ENCODE data around the gene SCAMP3. TPM values are rescaled to one million over a fixed set of nuclear protein-coding genes. Genes with fewer than 3 reads are reported as not detected.
"Not testable (repeated sequence)": the region's sequence is repeated elsewhere in the genome, so short reads cannot be mapped to it uniquely, and the experiment has no call there.

Gene SCAMP3
- total RNA-seq, 1 experiment from 2014 or later, result 116 TPM

DNA sequence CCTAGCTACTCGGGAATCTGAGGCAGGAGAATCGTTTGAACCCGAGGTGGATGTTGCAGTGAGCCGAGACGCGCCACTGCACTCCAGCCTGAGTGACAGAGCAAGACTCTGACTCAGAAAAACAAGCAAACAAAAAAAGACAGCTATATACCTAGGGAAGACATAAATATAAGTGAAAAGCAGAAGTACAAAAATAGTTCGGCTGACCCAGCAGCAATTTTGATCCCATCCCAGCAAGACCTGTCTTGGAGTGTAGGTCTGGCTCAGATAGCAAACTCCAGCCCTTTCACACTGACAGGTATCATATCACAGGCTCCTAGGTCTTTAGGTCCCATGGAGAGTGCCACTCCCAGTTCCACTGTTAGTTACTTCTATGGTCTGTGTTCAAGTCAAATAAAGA, 39.1 kb downstream of the SCAMP3 start:
- DNase-seq, result no peak
- Histone ChIP-seq H3K4me3 (no peak overlapping the region), H3K36me3 (peaks cover 6% of the 10 kb centered on the region), H3K9me3 (no peaks in the 10 kb centered on the region), H3K27me3 (no peaks in the 10 kb centered on the region)

DNA sequence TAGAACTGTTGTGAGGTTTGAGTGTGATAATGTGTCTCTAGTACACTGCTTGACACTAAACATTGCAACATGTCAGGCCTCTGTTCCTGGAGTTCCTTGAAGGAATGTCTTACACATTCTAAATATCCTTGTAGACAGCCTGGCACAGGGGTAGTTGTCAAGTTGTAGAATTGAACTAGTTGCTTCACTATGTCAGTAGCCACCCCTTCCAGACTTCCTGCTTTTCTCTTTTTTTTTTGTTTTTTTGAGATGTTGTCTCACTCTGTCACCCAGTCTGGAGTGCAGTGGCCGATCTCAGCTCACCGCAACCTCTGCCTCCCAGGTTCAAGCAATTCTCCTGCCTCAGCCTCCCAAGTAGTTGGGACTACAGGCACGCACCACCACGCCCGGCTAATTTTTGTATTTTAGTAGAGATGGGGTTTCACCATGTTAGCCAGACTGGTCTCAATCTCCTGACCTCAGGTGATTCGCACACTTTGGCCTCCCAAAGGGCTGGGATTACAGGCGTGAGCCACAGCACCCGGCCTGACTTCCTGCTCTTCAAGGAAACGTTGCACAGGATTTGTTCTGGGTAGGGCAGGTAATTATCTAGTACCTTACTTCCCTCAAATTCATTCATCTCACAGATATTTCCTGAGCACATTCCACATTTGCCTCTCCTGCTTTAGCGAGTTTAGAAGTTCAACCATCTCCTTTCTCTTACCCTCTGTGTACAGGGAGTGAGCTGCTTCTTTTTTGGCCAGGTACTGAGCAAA, 41.8 kb downstream of the SCAMP3 start:
- DNase-seq, H3K36me3 ChIP-seq, H3K4me3 ChIP-seq, H3K27me3 ChIP-seq, H3K9me3 ChIP-seq: not testable (repeated sequence)

DNA sequence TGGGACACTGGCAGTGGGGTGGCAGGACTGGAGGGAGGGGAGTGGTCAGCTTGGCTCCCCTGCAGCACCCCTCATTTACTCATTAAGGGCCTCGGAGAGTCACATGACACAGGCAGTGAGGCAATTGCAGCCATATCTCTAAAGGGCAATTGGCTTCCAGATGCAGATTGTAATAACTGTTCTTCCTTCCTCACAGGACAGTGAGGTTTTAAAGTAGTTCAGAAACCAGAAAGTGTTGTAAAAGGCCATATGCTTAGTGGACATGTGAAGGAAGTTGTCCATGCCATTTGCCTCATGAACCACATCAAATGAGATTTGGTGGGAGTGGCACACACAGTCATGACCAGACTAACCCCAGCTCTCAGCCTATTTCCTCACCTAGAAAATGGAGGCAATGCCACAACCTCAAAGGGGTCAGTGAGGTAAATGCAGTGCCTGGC, 42.5 kb downstream of the SCAMP3 start:
- Histone ChIP-seq H3K27me3 (no peaks in the 10 kb centered on the region), H3K9me3 (no peaks in the 10 kb centered on the region), H3K4me3 (no peak overlapping the region), H3K36me3 (peaks cover 6% of the 10 kb centered on the region)
- DNase-seq, result no peak

DNA sequence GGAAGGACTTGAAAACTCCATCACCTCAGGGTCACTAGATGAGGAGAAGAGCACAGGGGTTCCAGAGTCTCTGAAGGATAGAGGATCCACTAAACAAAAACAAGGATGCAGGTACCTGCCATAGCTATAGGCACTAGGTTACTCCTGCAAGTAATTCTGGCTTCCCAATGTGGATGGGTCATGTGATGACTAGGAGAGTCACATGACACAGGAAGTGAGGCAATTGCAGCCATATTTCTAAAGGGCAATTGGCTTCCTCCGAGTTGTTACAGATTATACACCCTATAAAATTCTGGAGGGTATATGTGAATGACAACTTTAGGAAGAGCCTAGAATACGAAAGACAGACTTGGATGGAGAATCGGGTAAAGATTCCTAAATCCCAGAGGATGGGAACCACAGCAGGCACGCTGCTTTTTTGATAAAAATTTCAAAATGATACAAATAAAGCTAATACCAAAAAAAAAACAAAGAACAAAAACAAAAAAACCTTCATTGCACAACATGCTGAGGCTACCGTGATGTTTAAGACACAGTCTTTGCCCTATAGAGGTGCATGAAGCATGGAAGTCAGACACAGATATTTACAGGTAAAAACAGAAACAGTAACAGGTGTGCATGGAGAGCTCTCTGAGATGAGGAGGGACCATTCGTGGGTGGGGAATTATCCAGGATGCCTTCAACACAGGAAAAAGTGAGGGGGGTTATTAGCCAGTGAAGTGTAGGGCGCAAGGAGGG, 43.1 kb downstream of the SCAMP3 start:
- DNase-seq, result no peak
- Histone ChIP-seq H3K9me3 (no peaks in the 10 kb centered on the region), H3K27me3 (no peaks in the 10 kb centered on the region), H3K36me3 (peaks cover 2% of the 10 kb centered on the region; the same call in 1 of the 2 replicates), H3K4me3 (no peak overlapping the region)

DNA sequence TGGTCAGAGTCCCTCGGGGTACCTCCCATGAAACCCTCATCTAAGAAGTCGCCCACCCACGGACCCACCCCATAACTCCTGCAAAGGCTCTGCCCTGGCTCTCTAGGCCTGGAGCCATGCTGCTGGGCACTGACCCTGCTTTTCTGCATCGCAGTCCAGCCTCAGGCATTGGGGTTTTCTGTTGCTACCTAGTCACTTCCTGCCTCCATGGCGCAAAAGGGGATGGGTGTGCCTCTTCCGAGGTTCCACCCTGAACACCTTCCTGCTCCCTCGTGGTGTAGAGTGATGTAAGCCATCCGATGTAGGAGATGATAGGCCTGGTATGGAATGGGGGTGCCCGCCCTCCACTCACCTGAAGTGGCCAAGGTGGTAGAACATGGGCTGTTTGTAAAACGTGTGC, 47.5 kb downstream of the SCAMP3 start:
- not testable (repeated sequence) for H3K4me3 ChIP-seq, H3K36me3 ChIP-seq, DNase-seq, H3K27me3 ChIP-seq, H3K9me3 ChIP-seq

DNA sequence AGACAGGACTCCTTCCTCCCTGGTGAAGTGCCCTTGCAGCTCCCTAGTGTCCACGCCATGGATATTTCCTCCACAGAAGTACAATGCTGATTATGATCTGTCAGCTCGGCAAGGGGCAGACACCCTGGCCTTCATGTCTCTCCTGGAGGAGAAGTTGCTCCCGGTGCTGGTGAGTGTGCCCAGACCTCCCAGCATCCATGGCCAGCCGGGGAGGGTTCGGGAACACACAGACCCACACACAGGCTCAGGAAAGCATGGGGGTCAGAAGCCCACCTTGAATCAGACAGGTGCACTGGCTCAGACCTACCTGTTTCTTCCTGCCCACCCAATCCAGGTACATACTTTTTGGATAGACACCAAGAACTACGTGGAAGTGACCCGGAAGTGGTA, 50.1 kb downstream of the SCAMP3 start:
- not testable (repeated sequence) for H3K4me3 ChIP-seq, H3K9me3 ChIP-seq, DNase-seq, H3K36me3 ChIP-seq, H3K27me3 ChIP-seq

DNA sequence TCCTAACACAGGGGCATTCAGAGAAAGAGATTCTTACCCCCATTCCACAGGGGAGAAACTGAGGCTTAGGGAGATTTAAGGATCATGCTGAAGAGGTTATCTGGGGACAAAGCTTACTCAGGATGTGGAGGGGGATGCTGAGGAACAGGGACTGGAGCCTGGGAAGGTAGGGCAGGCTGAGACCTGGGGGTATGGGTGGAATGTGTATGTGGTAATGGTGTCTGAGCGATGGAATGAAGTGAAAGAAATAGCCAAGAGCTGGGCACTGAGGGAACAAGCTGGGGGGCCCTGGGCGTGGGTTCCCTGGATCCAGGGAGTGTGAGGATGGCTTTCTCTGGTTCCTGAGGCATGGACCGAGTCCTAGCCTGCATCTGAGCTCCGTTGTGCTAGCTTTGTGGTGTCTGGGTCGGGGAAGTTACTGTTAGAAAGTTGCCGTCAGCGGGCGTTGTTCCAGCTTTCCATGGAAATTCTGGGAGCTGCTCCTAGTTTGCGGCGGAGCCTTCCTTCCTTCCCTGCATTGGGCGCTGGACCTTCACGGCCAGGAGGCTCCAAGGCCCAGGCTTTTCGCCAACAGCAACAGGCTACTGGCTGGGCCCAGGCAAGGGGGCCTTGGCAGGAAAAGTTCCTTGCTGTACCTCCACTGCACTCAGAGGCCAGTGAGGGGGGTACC, 50.6 kb downstream of the SCAMP3 start:
- not testable (repeated sequence) for H3K27me3 ChIP-seq, H3K4me3 ChIP-seq, H3K9me3 ChIP-seq, H3K36me3 ChIP-seq, DNase-seq

DNA sequence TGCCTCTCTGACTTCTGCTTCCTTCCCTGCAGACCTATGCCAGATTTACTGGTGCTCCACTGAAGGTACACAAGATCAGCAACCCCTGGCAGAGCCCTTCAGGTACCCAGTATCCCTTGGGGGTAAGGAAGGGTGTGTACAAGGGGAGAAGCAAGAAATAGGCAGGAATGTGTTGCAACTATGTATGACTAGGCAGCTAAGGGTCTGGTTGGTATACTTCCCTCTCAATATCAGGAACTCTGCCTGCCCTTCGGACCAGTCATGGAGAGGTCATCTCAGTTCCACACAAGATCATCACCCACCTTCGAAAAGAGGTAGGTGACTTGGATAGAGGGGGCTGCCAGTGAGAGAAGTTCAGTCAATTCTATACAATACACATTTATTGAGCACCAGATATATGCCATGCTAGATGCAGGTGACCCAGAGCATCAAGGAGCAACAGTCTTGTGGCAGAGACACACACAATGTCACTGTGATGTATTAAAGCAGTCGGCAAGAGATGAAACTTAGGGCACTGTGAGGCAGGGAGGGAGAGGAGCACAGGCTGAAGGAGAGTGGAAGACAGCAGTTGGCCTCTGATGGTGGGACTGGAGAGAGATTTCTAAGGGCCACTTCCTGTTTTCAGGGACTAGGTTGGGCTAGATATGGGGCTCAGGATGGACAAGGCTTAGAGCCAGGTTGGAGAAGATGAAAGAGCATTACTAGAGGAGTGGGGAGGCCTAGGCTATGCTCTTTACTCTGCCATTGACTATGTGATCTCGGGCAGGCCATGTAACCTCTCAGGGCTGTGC, 51.7 kb downstream of the SCAMP3 start:
- DNase-seq, result no peak
- Histone ChIP-seq H3K9me3 (no peaks in the 10 kb centered on the region), H3K4me3 (no peak overlapping the region), H3K27me3 (no peaks in the 10 kb centered on the region), H3K36me3 (peaks cover 2% of the 10 kb centered on the region; the same call in 1 of the 2 replicates)

DNA sequence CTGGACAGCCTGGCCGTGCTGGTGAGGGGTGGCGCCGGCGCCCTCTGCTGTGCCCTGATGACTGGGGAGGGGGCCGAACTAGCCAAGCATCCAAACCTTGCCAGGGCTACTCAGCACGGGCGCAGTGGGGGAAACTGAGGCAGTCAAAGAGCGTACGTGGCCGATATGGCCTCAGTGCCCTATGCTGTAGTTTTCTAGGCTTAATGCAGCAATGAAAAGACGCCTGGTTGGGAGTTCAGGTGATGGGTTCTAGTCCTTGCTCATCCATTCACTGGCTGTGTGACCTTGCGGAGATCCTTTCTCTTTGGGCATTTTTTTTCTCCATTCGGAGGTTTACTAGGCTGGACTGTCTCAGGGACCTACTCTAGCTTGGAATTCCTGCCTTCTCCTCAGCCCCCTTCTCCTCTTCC, 52.8 kb downstream of the SCAMP3 start:
- Histone ChIP-seq H3K4me3 (peak overlapping the region; percentile 98), H3K9me3 (no peaks in the 10 kb centered on the region), H3K36me3 (peaks cover 2% of the 10 kb centered on the region; the same call in 1 of the 2 replicates), H3K27me3 (no peaks in the 10 kb centered on the region)
- DNase-seq, result no peak

DNA sequence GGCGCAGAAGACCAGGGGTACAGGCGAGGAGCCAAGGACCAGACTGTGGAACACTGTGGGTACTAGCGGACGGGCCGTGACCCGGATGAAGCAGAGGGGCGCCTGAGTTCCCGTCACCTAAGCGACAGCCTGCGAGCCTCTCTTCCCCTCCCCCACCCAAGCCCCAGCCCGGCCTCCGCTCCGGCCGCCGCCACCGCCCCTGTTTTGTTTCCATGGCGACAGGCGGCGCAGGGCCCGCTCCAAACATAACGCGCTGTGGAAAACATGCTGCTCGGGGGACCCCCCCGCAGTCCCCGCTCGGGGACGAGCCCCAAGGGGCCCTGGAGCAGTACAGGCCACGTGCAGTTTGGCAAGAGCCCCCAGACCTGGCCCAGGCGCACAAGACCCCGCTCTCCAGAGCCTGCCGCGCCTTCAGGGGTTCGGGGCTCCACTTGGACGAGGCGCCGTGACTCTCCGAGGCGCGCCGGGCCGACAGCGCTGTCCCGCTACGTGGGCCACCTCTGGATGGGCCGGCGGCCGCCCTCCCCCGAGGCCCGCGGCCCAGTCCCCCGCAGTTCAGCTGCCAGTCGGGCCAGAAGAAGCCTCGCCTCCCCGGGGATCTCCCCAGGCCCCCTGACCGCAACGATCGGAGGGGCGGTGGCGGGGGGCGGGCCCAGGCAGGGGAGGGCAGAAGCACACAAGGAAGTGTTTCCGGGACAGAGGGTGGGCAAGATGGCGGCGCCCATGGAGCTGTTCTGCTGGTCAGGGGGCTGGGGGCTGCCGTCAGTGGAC, 53.4 kb downstream of the SCAMP3 start, which contains the start of gene MTX1:
MTX1 (plus strand) TSS at position 155 of the 771 bp plus-strand sequence; CDS start at position 265, 110 bp downstream.
- H3K36me3 ChIP-seq, result peaks cover 2% of the 10 kb centered on the region; the same call in 1 of the 2 replicates
- no peaks in the 10 kb centered on the region for H3K27me3 ChIP-seq
- no peaks in the 10 kb centered on the region for H3K9me3 ChIP-seq
- peak; percentile 94 for DNase-seq
- H3K4me3 ChIP-seq, result peak within 1 kb of the TSS; percentile 98

DNA sequence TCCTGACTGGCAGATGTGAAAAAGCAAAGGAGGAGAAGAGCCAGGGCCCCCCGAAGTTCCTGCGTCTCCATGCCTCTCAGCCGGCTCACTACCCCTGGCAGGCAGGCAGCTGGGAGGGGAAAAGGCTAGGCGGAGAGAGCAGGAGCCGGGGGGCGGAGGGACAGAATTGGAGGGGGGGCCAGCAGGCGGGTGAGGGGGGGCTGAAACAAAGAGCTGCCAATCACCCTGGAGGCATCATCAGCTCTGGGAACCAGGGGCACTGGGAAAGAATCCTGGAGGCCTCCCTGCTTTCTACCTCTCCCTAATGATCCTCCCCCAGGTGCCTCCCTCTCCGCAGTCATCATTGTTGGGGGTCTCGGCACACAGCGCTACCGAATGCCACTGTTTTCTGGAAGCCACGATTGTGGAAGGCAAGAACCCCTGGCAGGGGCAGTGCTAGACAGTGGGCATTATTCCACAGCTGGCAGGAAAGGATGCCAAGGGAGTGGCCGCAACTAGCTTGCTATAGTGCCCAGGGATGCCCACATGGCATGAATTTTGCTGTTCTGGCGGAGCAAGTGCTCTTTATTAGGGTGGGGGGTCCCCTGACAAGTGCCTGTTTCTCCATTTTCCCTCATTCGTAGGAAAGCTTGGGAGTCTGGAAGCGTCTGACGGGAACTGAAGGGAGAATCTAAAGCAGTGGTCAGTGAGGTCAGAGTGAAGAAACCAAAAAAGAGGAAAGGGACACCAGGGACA, 54.2 kb downstream of the SCAMP3 start, which contains the start of gene THBS3:
THBS3 (minus strand) TSS at position 92 of the 735 bp plus-strand sequence; CDS start at position 71, 21 bp downstream.
- DNase-seq, result peak; percentile 42
- Histone ChIP-seq H3K4me3 (peak within 1 kb of the TSS; percentile 98), H3K36me3 (peaks cover 2% of the 10 kb centered on the region; the same call in 1 of the 2 replicates), H3K9me3 (no peaks in the 10 kb centered on the region), H3K27me3 (no peaks in the 10 kb centered on the region)

DNA sequence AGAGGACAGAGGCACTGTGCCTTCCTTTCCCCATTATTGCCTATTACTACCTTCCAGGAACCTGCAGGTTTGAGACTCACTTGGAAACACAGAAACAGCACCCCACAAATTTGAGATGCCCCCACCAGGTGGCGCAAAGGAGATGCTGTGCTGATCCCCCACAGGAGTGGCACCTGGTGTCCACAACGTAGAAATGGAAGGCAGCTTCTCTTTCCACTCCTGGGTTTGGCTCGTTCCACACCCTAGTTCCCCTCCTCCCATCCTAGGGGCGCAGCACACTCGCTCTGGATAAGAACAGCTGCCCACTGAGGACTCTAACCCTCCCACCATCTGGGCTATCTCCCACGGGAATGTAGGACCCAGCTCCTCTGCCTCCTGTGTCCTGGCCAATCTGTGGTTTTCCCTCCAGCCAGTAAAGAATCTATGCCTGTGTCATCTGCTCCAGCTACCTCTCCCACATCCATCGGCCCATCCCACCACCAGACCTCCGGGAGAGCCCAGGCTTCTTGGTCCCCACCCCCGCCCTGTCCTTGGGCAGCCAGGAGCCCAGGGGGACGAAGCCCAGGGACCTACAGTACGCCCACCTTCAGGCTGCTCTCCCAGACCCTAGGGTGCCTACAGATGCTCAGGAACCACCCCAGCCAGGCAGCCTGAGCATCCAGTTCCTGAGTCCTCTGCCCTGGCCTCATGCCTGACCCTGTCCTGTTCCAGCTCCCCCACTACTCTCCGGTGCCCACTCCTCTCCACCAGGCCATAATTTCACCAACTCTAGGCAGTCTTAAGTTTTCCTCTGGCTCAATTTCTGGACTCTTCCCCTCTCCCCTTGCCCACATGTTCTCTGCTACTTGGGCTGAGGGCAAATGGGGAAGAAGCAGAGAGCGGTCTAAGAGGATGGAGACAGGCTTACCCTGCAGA, 55.0 kb downstream of the SCAMP3 start:
- H3K9me3 ChIP-seq, result no peaks in the 10 kb centered on the region
- peak; percentile 76 for DNase-seq
- H3K36me3 ChIP-seq, result peaks cover 2% of the 10 kb centered on the region; the same call in 1 of the 2 replicates
- H3K4me3 ChIP-seq, result no peak overlapping the region; the same call in 1 of the 2 replicates
- H3K27me3 ChIP-seq, result no peaks in the 10 kb centered on the region

All from MG63 (cell line).